Measurements from ENCODE around the gene OR2M3.
"Not testable (repeated sequence)": the region's sequence is repeated elsewhere in the genome, so short reads cannot be mapped to it uniquely, and the experiment has no call there.

OR2M3 gene

DNA sequence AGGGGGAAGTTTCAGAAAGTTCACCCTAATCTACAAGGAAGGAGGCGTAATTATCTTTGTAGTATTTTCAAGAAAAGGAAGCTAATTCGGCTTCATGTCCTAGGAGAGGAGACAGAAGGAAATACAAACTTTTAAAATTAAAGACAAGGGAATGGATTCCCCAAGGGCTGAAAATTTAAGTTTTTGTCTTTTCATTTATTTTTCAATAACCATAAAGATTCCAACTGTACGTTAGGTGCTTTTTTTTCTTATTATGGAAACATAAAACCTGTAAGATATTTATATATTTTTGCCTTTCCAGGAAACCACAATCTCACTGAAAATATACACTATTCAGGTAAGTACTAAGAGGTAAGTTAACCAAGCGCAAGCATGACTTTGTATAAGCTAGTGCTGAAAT is at the start of gene OR2M3:
Gene OR2M3 (plus strand): TSS at position 301 of the 400 bp plus-strand sequence. CDS start 5,803 bp downstream, outside the sequence.
- no peak for DNase-seq (ENCODE audit: low read depth, low spot score)

GRCh38 chr1:248152056-248152827 is 44.8 kb upstream of the OR2M3 start:
- no peak for DNase-seq (ENCODE audit: low read depth, low spot score)

DNA sequence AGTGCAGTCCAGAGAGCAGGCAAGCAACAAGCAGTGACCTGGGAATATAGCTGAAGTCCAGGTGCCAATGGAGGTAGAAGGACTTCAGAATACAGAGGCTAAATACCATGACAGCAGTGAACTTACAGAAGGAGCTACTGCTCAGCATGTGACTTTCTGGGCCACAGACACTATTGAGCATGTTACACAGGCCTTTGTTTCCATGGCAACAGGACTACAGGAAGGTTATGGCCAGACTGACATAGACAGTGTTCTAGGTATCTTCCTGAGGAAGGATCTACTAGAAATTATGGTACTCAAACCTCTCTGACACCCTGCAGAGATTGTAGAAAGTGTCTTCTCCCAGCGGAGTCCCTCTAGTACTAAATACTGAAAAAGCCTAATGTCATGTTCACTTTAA is 41.1 kb upstream of the OR2M3 start:
- DNase-seq (ENCODE audit: low read depth, low spot score), result no peak

- DNase-seq (ENCODE audit: low read depth, low spot score), result no peak
Measured at GRCh38 chr1:248158758-248159157, 38.3 kb upstream of the OR2M3 start.

DNA sequence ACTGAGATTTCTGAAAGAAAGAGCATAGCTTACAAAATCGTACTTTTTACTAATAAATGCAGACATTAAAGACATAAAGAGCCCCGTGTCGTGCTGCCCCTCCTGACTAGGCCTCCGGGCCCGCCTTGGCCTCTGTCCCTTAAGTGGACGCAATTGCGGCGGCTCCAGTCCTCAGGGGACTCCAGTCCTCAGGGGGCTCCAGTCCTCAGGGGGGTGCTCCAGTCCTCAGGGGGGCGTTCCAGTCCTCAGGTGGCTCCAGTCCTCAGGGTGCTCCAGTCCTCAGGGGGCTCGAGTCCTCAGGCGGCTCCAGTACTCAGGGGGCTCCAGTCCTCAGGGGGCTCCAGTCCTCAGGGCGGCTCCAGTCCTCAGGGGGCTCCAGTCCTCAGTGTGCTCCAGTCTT is 33.0 kb upstream of the OR2M3 start:
- no peak for DNase-seq (ENCODE audit: low read depth, low spot score)

DNA sequence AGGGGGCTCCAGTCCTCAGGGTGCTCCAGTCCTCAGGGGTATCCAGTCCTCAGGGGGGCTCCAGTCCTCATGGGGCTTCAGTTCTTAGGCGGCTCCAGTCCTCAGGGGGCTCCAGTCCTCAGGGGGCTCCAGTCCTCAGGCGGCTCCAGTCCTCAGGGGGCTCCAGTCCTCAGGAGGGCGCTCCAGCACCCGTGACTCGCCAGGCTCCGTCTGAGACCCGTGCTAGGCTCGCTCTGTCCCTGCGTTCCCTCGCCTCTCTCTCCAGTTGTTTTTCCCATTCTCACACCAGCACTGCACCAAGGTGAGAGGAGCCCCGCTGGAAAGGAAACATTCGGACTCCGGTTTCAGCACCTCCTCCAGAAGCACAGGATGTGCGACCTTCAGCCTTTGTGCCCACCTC is 31.9 kb upstream of the OR2M3 start:
- DNase-seq (ENCODE audit: low read depth, low spot score), result no peak

DNA sequence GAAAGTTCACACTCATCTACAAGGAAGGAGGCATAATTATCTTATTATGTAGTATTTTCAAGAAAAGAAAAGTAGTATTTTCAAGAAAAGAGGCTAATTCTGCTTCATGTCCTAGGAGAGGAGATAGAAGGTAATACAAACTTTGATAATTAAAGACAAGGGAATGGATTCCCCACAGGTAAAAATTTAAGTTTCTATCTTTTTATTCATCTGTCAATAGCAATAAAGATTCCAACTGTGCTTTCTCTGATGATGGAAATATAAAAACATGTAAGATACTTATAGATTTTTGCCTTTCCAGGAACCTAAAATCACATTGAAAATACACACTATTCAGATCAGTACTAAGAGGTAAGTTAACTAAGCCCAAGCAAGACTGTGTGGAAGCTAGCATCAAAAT is 22.5 kb upstream of the OR2M3 start, which contains the start of gene OR2M2:
Gene OR2M2 (plus strand): TSS at position 301 of the 400 bp plus-strand sequence. CDS start 5,165 bp downstream, outside the sequence.
- DNase-seq (ENCODE audit: low read depth, low spot score), result no peak

GRCh38 chr1:248183996-248184395 is 13.1 kb upstream of the OR2M3 start:
- DNase-seq (ENCODE audit: low read depth, low spot score), result no peak

DNA sequence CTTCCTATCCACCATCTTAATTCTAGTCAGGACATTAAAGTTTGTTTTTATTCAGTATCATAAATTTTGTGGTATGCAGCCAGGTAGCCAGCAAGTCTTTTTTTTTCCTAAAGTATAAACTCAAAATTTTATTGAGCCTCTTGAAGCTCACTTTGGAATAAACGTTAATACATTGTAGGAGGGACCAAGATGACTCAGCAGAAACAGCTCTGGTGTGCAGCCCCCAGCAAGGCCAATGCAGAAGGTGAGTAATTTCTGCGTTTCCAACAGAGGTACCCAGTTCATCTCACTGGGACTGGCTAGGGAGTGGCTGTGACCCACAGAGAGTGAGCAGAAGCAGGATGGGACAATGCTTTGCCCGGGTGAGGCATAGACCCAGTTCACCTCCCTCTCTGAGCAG is 9.7 kb upstream of the OR2M3 start:
- no peak for DNase-seq (ENCODE audit: low read depth, low spot score)

DNA sequence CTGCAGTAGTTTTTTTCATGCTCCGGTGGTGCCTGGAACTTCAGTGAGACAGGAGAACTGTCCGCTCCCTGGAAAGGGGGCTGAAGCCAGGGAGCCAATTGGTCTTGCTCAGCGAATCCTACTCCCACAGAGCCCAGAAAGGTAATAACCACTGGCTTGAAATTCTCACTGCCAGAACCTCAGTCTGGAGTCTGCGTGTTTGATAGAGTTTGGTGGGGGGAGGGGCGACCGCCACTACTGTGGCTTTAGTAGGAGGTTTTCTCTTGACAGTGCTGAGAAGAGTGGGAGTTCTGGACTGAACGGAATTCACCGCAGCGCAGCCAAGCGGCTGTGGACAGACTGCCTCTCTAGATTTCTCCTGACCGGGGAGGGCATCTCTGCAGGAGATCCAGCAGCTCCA is 8.0 kb upstream of the OR2M3 start:
- no peak for DNase-seq (ENCODE audit: low read depth, low spot score)

GRCh38 chr1:248194117-248194516 is 2.9 kb upstream of the OR2M3 start:
- no peak for DNase-seq (ENCODE audit: low read depth, low spot score)

DNA sequence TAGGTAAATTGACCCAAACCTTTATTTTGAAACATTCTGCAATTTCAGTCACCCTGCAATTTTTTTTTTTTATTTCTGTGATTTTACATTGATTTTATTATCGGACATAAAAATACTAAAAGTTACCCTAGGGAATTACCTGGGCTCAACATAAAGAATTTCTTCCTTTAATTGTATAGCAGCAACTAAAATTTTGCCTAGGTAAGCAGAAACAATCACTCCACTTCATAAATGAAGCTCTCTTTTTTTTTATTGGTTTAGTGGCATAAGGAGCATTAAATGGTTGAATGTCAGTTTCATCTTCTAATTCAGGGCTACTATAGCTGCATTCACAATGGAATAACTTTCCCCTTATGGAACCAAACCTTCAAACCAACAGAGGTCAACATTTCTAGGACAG is 18.8 kb downstream of the OR2M3 start:
- no peak for DNase-seq (ENCODE audit: low read depth, low spot score)

DNA sequence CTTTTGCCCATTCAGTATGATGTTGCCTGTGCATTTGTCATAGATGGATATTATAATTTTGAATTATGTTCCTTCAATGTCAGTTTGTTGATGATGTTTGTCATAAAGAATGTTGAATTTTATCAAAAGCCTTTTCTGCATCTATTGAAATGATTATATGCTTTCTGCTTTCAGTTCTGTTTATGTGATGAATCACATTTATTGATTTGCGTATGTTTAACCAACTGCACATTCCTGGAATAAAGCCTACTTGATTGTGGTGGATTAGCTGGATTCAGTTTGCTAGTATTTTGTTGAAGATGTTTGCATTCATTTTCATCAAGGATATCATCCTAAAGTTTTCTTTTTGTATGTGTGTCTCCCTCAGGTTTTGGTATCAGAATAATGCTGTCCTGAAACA is 28.5 kb downstream of the OR2M3 start:
- DNase-seq (ENCODE audit: low read depth, low spot score), result no peak

DNA sequence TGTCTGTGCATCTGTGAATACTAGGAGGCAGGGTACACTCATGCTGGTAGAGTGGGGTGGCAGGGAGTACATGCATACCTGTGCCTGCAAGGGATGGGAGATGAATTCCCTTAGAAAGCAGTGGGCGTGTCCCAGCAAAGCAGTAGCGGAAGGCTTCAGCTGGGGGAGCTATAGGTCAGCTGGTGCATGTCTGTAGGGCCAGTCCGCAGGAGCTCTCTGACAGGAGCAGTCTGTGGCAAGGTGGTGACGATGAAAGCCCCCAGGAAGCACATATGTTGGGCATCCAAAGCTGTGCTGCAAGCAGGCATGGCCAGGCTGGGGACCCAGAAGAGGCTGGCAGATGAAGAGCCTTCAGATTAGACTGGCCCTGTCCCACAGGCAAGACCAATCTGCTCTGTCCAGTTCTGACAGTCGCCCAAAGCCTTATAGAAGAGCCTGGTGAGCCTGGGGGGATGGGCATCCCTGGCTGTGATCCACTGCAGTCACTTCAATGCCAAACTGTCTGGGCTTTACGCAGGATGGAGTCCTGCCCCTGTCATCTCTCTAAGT is 32.4 kb downstream of the OR2M3 start:
- no peak for DNase-seq (ENCODE audit: low read depth, low spot score)

DNA sequence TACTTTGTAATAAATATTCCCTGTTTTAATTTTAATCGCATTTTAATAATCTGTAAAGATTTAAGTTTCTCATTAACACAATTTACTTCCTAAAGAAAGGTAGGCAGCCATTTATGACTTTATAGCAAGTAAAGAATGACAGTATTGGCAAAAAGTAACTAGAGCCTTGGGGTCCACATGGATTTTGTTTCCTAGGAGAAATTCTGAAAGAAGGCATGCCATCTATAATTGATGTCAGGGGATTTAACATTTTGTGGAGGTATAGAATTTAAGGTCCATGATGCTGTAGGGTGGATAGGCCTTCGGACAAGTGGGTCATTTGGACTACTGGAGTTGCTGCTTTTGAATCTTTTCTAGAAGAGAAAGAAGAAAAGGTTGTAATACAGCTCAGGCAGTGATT is 34.1 kb downstream of the OR2M3 start, which contains the start of gene OR2M4:
Gene OR2M4 (plus strand): TSS at position 301 of the 400 bp plus-strand sequence. CDS start 7,512 bp downstream, outside the sequence.
- no peak for DNase-seq (ENCODE audit: low read depth, low spot score)

GRCh38 chr1:248239478-248239877 is 42.4 kb downstream of the OR2M3 start:
- DNase-seq (ENCODE audit: low read depth, low spot score), result no peak

DNA sequence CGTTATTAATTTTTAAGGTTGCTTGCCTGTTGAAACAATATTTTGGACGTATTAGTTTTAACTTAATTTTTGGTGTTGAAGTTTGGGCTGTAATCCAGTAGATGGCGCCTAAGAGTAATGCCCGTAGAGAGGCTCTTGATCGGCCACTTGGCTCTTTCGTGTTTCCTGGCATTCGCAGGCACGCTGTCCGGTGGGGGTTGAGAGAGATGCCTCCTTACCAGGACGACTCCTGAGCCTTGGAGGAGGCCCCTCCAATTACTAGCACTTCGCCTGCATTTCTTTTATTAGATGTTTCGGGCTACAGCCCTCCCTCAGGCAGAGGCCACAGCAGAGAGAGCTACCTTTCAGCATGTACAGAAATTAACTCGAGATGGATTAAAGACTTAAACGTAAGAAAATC is 46.1 kb downstream of the OR2M3 start:
- no peak for DNase-seq (ENCODE audit: low read depth, low spot score)

- not testable (repeated sequence) for DNase-seq (ENCODE audit: low read depth, low spot score)
Measured at GRCh38 chr1:248259309-248259708, 62.2 kb downstream of the OR2M3 start.

Measured in activated CD4-positive, CD25-positive, alpha-beta regulatory T cell treated with anti-CD3 and anti-CD28 coated beads, Interleukin-2, amount 50 U/mL, for 16 hours (primary cell).